A204.1 (cell line): ENCODE measurements around the gene LAMA1.

Source experiments
- FAIRE-seq: peaks from 2 replicates; lab custom pipeline; 2012; peaks lifted over from hg19 to GRCh38; lab: Jason Lieb, UNC

Gene LAMA1

GRCh38 chr18:7111134-7111533 is 6.5 kb downstream of the LAMA1 start:
- no peak for FAIRE-seq

- FAIRE-seq = no peak
Observed at GRCh38 chr18:7105943-7106342, 11.7 kb downstream of the LAMA1 start.

GRCh38 chr18:7105268-7105667 is 12.3 kb downstream of the LAMA1 start:
- no peak for FAIRE-seq

GRCh38 chr18:7104649-7105048 is 12.9 kb downstream of the LAMA1 start:
- no peak for FAIRE-seq

- no peak for FAIRE-seq
Observed at GRCh38 chr18:7102131-7102530, 15.5 kb downstream of the LAMA1 start.

- FAIRE-seq = no peak
Observed at GRCh38 chr18:7096838-7097237, 20.8 kb downstream of the LAMA1 start.

GRCh38 chr18:7094427-7094826 is 23.2 kb downstream of the LAMA1 start:
- FAIRE-seq = no peak

GRCh38 chr18:7090771-7091170 is 26.8 kb downstream of the LAMA1 start:
- FAIRE-seq = no peak

- FAIRE-seq = no peak
Observed at GRCh38 chr18:7089369-7089768, 28.2 kb downstream of the LAMA1 start.

GRCh38 chr18:7084080-7085065 is 33.2 kb downstream of the LAMA1 start:
- FAIRE-seq = no peak

- no peak for FAIRE-seq
Observed at GRCh38 chr18:7082671-7083070, 34.9 kb downstream of the LAMA1 start.

GRCh38 chr18:7079231-7079630 is 38.4 kb downstream of the LAMA1 start:
- FAIRE-seq = no peak

- no peak for FAIRE-seq
Observed at GRCh38 chr18:7072593-7072992, 45.0 kb downstream of the LAMA1 start.

GRCh38 chr18:7071600-7071999 is 46.0 kb downstream of the LAMA1 start:
- FAIRE-seq = no peak

GRCh38 chr18:7070466-7070865 is 47.1 kb downstream of the LAMA1 start:
- FAIRE-seq = no peak

- FAIRE-seq = no peak
Observed at GRCh38 chr18:7068871-7069590, 48.6 kb downstream of the LAMA1 start.

- FAIRE-seq = no peak
Observed at GRCh38 chr18:7066965-7067555, 50.5 kb downstream of the LAMA1 start.

- no peak for FAIRE-seq
Observed at GRCh38 chr18:7065736-7066135, 51.9 kb downstream of the LAMA1 start.

- no peak for FAIRE-seq
Observed at GRCh38 chr18:7064346-7064745, 53.3 kb downstream of the LAMA1 start.

GRCh38 chr18:7062811-7063210 is 54.8 kb downstream of the LAMA1 start:
- no peak for FAIRE-seq

- FAIRE-seq = no peak
Observed at GRCh38 chr18:7062236-7062635, 55.4 kb downstream of the LAMA1 start.

- FAIRE-seq = no peak
Observed at GRCh38 chr18:7059276-7059675, 58.3 kb downstream of the LAMA1 start.

GRCh38 chr18:7056026-7056425 is 61.6 kb downstream of the LAMA1 start:
- FAIRE-seq = no peak
